GM10266 (cell line): ENCODE data around the gene CTNNA3.
"Not testable (repeated sequence)": the region's sequence is repeated elsewhere in the genome, so short reads cannot be mapped to it uniquely, and the experiment has no call there.

Experiments used
- DNase-seq: peaks from one replicate; pipeline ENCODE4 v3.0.0; 2012; ENCODE audit errors: extremely low spot score
- TF ChIP-seq, protein P1 (sequence below): IDR thresholded peaks from 2 replicates; pipeline ENCODE4 v1.5.1; 2012; ENCODE audit warnings: mild to moderate bottlenecking, low read depth; ENCODE audit not compliant: control insufficient read depth, insufficient read depth; ENCODE audit errors: missing control alignments

The CTNNA3 gene

DNA sequence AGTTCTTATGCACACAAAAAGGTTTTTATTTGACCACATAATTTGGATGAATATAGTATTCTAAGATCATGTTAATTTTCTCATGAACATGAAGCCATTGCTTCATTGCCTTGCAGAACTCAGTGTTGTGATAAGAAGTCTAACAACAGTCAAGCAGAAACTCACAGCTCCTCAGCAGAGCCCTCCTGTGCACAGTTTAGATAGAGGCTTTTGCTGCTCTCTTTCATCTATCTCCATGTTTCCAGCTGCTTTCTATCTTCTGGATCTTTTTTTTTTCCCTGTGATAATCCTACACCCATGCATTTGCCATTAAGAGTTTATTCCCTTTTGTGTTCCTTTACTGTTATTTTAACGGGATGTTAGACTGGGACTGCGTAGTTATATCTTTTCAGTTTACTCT lies 1327.8 kb downstream of the CTNNA3 start:
- TF ChIP-seq, protein P1, sequence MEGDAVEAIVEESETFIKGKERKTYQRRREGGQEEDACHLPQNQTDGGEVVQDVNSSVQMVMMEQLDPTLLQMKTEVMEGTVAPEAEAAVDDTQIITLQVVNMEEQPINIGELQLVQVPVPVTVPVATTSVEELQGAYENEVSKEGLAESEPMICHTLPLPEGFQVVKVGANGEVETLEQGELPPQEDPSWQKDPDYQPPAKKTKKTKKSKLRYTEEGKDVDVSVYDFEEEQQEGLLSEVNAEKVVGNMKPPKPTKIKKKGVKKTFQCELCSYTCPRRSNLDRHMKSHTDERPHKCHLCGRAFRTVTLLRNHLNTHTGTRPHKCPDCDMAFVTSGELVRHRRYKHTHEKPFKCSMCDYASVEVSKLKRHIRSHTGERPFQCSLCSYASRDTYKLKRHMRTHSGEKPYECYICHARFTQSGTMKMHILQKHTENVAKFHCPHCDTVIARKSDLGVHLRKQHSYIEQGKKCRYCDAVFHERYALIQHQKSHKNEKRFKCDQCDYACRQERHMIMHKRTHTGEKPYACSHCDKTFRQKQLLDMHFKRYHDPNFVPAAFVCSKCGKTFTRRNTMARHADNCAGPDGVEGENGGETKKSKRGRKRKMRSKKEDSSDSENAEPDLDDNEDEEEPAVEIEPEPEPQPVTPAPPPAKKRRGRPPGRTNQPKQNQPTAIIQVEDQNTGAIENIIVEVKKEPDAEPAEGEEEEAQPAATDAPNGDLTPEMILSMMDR: no peak
- DNase-seq: no peak

DNA sequence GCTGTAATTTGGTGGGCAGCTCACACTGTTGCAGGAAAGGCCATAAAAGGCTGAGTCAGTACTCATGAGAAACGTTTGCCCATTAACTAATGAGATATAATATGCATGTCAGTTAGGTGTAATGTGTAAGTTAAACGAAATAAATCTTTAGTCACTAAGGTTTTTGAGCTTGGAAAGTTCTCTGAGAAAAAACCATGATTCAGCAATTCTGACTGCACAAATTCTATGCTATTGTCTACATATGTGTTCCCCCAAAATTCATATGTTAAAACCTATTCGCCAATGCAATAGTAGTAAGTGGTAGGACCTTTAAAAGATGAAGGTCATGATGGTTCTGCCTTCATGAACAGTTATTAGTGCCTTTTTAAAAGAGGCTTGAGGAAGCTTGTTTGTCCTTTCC lies 1329.8 kb downstream of the CTNNA3 start:
- TF ChIP-seq, protein P1: no peak
- DNase-seq: no peak

DNA sequence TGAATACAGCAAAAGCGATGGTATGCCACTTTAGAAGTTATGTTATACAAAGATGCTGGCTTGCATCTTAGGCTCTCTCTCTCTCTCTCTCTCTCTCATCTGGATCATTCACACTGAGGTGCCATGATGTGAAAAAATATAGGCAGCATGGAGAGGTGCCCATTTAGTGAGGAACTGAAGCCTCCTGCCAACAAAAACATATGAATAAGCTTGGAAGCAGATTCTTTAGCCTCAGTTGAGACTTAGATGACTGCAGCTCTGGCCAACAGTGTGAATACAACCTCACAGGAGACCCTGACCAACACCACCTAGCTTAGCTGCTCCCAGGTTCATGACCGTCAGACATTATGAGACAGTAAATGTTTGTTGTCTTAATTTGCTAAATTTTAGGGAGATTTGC lies 1330.3 kb downstream of the CTNNA3 start:
- TF ChIP-seq, protein P1: no peak
- DNase-seq: no peak

DNA sequence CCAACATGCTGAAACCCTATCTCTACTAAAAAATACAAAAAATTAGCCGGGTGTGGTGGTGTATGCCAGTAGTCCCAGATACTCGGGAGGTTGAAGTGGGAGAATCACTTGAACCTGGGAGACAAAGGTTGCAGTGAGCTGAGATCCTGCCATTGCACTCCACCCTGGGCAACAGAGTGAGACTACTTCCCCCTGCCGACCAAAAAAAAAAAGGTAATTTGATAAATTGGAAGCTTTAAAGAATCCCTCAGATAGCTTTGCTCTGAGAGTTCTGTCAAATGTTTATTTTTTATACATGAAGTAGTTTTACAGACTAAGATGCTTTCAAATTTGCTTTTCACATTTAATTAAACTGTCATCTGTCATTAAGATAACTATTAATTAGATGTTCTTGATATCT lies 1333.5 kb downstream of the CTNNA3 start:
- DNase-seq: no peak
- TF ChIP-seq, protein P1: no peak

DNA sequence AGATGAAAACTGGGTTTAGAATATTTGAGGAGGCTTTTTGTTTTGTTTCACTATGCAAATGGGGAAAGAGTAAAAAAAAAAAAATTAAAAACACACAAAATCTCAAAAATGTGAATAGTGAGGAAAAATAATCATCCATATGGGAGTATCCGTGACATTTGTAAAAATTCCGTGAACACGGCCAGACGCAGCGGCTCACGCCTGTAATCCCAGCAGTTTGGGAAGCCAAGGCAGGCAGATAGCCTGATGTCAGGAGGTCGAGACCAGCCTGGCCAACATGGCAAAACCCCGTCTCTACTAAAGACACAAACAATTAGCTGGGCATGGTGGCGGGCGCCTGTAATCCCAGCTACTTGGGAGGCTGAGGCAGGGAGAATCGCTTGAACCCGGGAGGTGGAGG lies 1342.2 kb downstream of the CTNNA3 start:
- not testable (repeated sequence) for DNase-seq

DNA sequence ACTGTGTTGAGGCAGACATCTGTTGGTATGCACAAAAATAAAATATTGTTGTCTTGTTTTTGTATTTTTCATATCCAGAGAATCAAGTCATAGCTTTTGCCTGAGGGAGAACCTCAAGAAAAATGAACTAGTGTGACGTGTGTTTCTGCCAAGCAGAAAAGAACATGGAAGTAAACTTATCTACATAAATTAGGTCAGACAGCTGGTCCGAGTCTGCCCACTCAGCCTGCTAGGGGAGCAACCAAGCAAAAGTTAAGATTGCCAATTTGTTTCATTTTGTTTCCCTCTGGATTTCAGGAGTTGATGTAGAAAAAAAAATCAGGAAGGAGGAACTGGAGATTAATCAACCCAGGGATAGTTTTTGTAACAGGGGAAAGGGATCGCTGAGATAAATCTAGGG lies 1342.6 kb downstream of the CTNNA3 start:
- TF ChIP-seq, protein P1: no peak
- DNase-seq: no peak

DNA sequence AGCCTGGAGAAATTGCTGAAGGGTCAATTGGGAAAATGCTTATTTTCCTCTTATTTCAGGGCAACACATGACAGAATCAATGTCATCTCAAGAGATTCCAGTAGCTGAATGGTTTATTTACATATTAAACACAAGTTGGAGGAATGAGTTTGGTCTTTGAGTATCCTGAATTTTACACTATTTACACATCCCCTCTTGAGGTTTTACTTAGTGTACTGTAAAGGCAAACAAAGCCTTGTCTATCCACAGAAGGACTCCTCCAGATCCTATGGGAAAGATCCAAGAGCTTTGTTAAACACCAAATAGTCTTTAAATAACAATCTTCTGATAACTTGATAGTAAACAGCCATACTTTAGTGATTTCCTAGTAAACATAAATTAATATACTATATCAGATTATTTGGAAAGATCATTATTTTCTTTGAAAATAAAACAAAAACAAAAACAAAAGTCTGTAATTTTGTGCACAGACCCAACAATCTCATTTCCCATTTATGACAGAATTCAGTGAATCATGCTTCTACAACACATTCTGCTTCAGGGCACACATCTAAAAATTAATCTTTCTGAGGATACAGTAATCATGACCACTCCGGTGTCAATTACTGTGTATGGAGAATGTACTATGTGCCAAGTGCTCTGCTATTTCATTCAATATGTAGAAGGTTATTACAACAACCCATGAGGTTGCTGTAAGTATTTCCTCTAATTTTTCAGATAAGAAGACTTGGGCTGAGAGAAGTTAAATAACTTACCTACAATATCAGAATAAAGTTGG lies 1345.2 kb downstream of the CTNNA3 start:
- TF ChIP-seq, protein P1: no peak
- DNase-seq: no peak

DNA sequence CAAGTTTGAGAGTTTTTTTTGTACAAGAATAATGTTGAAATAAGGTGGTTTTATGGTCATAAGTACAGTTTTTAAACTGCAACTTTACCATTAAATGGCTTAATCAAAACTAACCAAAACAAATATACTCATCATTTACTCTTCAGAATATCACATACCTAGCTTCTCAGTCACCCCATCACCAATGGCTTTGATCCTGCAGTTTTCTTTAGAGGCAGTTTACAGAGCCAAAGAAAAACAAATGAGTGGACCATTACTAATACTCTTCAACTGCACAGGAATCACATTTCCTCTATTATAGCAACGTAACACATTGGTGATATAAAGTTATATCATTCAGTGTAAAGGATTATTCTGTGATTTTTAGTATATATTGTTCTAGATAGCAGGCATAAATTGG lies 1346.3 kb downstream of the CTNNA3 start:
- DNase-seq: no peak
- TF ChIP-seq, protein P1: no peak
